ENCODE measurements around the gene EFCAB11.

The EFCAB11 gene

GRCh38 chr14:89746135-89746534, 208.4 kb downstream of the EFCAB11 start:
- Histone ChIP-seq H3K9ac (ENCODE audit: insufficient read length, low read depth) (no peak overlapping the region), H3K27me3 (ENCODE audit: insufficient read depth, insufficient read length) (no peaks in the 10 kb centered on the region), H3K4me3 (ENCODE audit: insufficient read length, low read depth) (no peak overlapping the region), H3K4me1 (ENCODE audit: insufficient read depth, insufficient read length) (no peaks in the 10 kb centered on the region), H3K36me3 (ENCODE audit: insufficient read depth, insufficient read length, low read length) (no peaks in the 10 kb centered on the region), H3K9me3 (ENCODE audit: insufficient read depth, low read length) (peaks cover 18% of the 10 kb centered on the region; the same call in 1 of the 2 replicates)
- no peak for TF ChIP-seq ZNF274 (IDR thresholded peaks at IDR 0.05; ENCODE audit: low read depth, low read length)
- TF ChIP-seq SUZ12 (IDR thresholded peaks at IDR 0.05; ENCODE audit: extremely low read depth, insufficient read depth, insufficient read length) = no peak
- TF ChIP-seq YY1 (IDR thresholded peaks at IDR 0.05; ENCODE audit: insufficient read depth, insufficient read length) = no peak
- no peak for DNase-seq (ENCODE audit: low read depth, low spot score)
